OCI-LY3 (cell line): Measurements from ENCODE around the gene KRT35.

Experiments used
- H2AFZ ChIP-seq: fragments of 200-600, 300-600 bp; shearing (Covaris generic); 2 replicates; pipeline ENCODE4 v1.6.0; 2014; ENCODE audit warnings: antibody characterized with exemption, low read depth, low read length
- H3K27ac ChIP-seq: fragments of 200-600, 300-600 bp; sonication (generic); 2 replicates; pipeline ENCODE4 v1.5.1; 2014; ENCODE audit warnings: mild to moderate bottlenecking, low read length, moderate library complexity, mixed read lengths
- H3K27me3 ChIP-seq: fragments of 200-600, 300-600 bp; sonication (generic); 2 replicates; pipeline ENCODE4 v1.6.1; 2014; ENCODE audit warnings: low read depth, low read length, mixed read lengths
- H3K36me3 ChIP-seq: fragments of 200-600, 300-600 bp; sonication (generic); replicated peaks from 2 replicates; pipeline ENCODE3; 2014; ENCODE audit warnings: low read depth, low read length, mixed read lengths
- H3K4me1 ChIP-seq: fragments of 300-600, 200-600 bp; sonication (generic); 2 replicates; pipeline ENCODE4 v1.6.1; 2014; ENCODE audit warnings: low read length, mixed read lengths
- H3K4me2 ChIP-seq: fragments of 200-600, 300-600 bp; sonication (generic); 2 replicates; pipeline ENCODE4 v1.6.1; 2014; ENCODE audit warnings: low read length, mixed read lengths
- H3K4me3 ChIP-seq: fragments of 300-600, 200-600 bp; sonication (generic); 2 replicates; pipeline ENCODE4 v1.5.1; 2014; ENCODE audit warnings: antibody characterized with exemption, mild to moderate bottlenecking, low read length, moderate library complexity
- H3K79me2 ChIP-seq: fragments of 300-600, 200-600 bp; shearing (Covaris generic); 2 replicates; pipeline ENCODE4 v1.6.1; 2014; ENCODE audit warnings: mild to moderate bottlenecking, low read length, mixed read lengths
- H3K9ac ChIP-seq: fragments of 300-600, 200-600 bp; shearing (Covaris generic); 2 replicates; pipeline ENCODE4 v1.6.0; 2014; ENCODE audit warnings: mild to moderate bottlenecking, low read length, moderate library complexity
- H3K9me3 ChIP-seq: fragments of 200-600, 300-600 bp; shearing (Covaris generic); 2 replicates; pipeline ENCODE4 v1.6.1; 2014; ENCODE audit warnings: low read length, mixed read lengths; ENCODE audit not compliant: insufficient read depth
- H4K20me1 ChIP-seq: fragments of 200-600, 300-600 bp; sonication (generic); 2 replicates; pipeline ENCODE4 v1.6.1; 2016; ENCODE audit warnings: low read length, mixed read lengths; ENCODE audit not compliant: insufficient read depth
- EZH2phosphoT487 ChIP-seq: fragments of 200-600 bp; shearing (Covaris generic); IDR thresholded peaks from 2 replicates; pipeline ENCODE4 v1.6.1; 2018; ENCODE audit warnings: antibody characterized with exemption, mixed run types, low read depth
- TF ChIP-seq, protein P1 (sequence below): fragments of 200-600, 300-600 bp; sonication (generic); IDR thresholded peaks from 2 replicates; pipeline ENCODE4 v1.5.1; 2014; ENCODE audit warnings: antibody characterized with exemption, low read length, low read depth

KRT35 gene

DNA sequence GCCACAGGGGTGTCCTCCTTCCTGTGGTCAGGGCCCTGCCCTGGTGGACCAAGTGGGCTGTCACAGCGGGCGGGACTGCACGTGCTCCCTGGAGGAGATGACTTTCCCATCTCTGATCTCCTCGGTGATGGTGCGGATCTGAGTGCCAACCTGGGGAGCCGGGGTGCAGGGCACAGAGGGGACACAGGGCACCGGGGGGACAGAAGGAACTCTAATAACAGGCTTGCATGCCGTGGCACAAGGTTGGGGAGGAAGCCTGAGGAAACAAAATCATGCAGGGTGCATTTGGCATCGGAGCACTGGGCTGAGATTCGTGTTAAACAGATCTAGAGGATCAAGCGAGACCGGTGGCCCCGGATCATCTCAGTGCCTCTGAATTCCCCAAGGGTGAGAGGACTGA lies 5.4 kb upstream of the KRT35 start:
- Histone ChIP-seq H3K27me3 (no peaks in the 10 kb centered on the region), H2AFZ (no peak overlapping the region), H3K9me3 (no peaks in the 10 kb centered on the region), H3K4me2 (no peak overlapping the region), H3K36me3 (no peaks in the 10 kb centered on the region), H3K27ac (no peak overlapping the region), H3K4me1 (peaks cover 10% of the 10 kb centered on the region), H3K9ac (no peak overlapping the region), H4K20me1 (no peaks in the 10 kb centered on the region), H3K79me2 (no peaks in the 10 kb centered on the region), H3K4me3 (no peak overlapping the region)
- no peak for TF ChIP-seq EZH2phosphoT487
- TF ChIP-seq, protein P1, sequence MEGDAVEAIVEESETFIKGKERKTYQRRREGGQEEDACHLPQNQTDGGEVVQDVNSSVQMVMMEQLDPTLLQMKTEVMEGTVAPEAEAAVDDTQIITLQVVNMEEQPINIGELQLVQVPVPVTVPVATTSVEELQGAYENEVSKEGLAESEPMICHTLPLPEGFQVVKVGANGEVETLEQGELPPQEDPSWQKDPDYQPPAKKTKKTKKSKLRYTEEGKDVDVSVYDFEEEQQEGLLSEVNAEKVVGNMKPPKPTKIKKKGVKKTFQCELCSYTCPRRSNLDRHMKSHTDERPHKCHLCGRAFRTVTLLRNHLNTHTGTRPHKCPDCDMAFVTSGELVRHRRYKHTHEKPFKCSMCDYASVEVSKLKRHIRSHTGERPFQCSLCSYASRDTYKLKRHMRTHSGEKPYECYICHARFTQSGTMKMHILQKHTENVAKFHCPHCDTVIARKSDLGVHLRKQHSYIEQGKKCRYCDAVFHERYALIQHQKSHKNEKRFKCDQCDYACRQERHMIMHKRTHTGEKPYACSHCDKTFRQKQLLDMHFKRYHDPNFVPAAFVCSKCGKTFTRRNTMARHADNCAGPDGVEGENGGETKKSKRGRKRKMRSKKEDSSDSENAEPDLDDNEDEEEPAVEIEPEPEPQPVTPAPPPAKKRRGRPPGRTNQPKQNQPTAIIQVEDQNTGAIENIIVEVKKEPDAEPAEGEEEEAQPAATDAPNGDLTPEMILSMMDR: no peak

DNA sequence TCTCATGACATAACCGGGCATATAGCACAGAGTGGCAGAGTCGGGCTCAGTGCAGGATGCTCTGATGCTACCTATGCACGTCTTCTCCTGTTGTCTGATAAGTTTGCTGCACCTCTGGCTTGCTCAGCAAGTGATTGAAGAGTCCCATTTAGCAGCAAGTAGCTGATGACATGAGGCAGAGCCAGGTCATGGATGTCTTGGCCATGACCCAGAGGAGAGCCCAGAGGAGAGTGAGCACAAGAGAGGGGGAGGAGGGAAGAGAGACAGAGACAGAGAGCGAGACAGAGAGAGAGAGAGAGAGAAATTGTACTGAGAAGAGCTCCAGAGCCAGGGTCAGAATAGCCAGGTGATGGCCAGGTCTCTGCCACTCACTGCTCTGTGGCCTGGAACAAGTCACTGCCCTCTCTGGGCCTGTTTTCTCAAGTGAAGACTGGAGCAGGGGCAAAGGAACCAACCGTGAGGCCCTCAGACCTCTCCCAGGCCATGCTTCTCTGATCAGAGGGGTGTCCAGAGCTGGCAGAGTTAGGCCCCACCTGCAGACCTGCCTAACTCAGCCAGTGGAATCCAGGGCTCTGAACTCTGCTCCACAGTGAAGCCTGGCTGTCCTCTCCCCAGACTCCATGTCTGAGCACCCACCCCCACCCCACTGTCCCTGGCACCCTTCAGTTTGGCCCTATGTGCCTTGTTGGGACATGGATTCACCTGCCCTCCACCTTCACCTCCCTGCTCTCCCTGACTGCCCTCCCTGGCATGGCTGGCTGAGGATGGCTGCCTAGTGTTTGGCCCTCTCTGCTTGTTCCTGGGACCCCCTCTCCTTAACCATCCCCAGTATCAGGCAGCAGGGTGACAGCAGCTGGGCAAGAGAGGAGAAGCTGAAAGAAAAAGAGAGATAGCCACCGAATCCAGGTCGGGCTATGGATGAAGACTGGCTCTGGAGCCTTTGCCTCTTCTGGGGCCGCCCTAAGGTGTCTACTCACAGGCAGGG lies 4.3 kb upstream of the KRT35 start:
- Histone ChIP-seq H3K36me3 (no peaks in the 10 kb centered on the region), H3K27ac (no peak overlapping the region), H3K4me2 (no peak overlapping the region), H3K9me3 (no peaks in the 10 kb centered on the region), H3K4me3 (no peak overlapping the region), H3K79me2 (no peaks in the 10 kb centered on the region), H4K20me1 (no peaks in the 10 kb centered on the region), H3K4me1 (peaks cover 6% of the 10 kb centered on the region), H3K27me3 (no peaks in the 10 kb centered on the region), H3K9ac (no peak overlapping the region), H2AFZ (no peak overlapping the region)
- TF ChIP-seq, protein P1: no peak
- no peak for TF ChIP-seq EZH2phosphoT487

DNA sequence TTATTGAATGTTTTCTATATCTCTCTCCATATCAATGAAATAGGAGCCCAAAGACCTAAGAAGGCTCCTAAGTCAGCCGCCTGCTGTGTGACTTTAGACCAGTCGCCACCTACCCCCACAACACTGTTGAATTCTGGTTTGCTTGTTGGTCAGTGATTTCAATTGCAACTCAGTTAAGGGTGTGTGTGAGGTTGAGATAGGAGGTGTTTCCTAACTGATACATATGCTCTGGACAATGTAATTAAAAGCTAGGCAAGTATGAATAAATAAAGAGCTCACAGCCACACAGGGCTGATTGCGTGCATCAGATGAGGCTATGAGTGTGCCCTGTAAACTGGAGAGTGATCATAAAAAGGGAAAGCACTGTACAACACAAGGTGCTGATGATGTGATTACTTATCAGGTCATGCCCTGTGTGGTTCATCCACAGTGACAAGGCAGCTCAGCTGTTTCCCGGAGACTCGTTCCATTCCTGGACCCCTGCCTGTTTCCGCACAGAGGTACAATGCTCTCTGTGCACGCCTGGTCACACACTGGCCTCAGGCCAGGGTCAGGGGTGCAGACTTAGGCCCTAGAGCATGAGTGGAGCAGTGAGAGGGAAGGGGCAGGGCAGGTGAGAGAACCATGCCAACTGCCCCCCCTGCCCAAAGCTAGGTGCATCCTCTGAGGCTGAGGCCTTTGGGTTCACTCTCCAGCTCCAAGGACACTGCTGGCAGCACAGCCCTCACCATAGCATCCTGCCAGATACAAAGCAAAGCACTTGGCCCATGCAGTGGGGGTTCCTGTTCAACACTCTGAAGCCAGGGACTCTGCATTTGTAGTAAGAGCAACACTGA lies 3.3 kb upstream of the KRT35 start:
- Histone ChIP-seq H3K4me1 (peaks cover 10% of the 10 kb centered on the region), H3K9ac (no peak overlapping the region), H3K27ac (no peak overlapping the region), H3K36me3 (no peaks in the 10 kb centered on the region), H3K27me3 (no peaks in the 10 kb centered on the region), H3K9me3 (no peaks in the 10 kb centered on the region), H3K4me3 (no peak overlapping the region), H3K4me2 (no peak overlapping the region), H3K79me2 (no peaks in the 10 kb centered on the region), H2AFZ (no peak overlapping the region), H4K20me1 (no peaks in the 10 kb centered on the region)
- TF ChIP-seq, protein P1: no peak
- no peak for TF ChIP-seq EZH2phosphoT487

DNA sequence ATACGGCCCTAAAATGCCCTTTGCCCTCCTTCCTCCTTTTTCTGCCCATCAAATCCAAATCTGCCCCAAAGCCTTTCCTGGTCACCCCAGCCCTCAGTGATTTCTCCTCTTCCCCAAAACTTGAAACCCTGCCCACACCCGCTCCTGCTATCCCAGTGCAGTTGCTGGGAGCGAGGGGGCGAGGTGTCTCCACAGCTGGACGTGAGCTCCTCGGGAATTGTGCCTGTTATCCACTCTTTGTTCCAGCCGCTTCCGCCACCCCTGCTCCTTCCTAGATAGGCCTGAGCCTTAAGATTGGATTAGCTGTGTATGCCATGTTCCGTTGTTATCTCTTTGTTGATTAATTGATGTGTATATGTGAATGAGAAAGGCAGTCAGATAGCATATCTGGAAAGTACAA lies 2.6 kb upstream of the KRT35 start:
- TF ChIP-seq, protein P1: no peak
- TF ChIP-seq EZH2phosphoT487: no peak
- H2AFZ ChIP-seq: no peak overlapping the region
- H3K27me3 ChIP-seq: no peaks in the 10 kb centered on the region
- H3K9ac ChIP-seq: no peak overlapping the region
- no peaks in the 10 kb centered on the region for H3K36me3 ChIP-seq
- no peak overlapping the region for H3K4me2 ChIP-seq
- H3K27ac ChIP-seq: no peak overlapping the region
- peaks cover 10% of the 10 kb centered on the region for H3K4me1 ChIP-seq
- H4K20me1 ChIP-seq: no peaks in the 10 kb centered on the region
- H3K4me3 ChIP-seq: no peak overlapping the region
- no peaks in the 10 kb centered on the region for H3K9me3 ChIP-seq
- no peaks in the 10 kb centered on the region for H3K79me2 ChIP-seq
